ENCODE data around the gene TMEM236.

- TF ChIP-seq CTCF (conservative IDR thresholded peaks at IDR 0.05; ENCODE audit: low read depth, low read length) (no peak), EZH2 (IDR thresholded peaks at IDR 0.05; ENCODE audit: low read length, unreplicated experiment) (no peak)
Observed at GRCh38 chr10:17838080-17838648, 86.2 kb downstream of the TMEM236 start.
